Measurements from ENCODE around the gene S100A8.
"Not testable (repeated sequence)": the region's sequence is repeated elsewhere in the genome, so short reads cannot be mapped to it uniquely, and the experiment has no call there.

Gene S100A8

DNA sequence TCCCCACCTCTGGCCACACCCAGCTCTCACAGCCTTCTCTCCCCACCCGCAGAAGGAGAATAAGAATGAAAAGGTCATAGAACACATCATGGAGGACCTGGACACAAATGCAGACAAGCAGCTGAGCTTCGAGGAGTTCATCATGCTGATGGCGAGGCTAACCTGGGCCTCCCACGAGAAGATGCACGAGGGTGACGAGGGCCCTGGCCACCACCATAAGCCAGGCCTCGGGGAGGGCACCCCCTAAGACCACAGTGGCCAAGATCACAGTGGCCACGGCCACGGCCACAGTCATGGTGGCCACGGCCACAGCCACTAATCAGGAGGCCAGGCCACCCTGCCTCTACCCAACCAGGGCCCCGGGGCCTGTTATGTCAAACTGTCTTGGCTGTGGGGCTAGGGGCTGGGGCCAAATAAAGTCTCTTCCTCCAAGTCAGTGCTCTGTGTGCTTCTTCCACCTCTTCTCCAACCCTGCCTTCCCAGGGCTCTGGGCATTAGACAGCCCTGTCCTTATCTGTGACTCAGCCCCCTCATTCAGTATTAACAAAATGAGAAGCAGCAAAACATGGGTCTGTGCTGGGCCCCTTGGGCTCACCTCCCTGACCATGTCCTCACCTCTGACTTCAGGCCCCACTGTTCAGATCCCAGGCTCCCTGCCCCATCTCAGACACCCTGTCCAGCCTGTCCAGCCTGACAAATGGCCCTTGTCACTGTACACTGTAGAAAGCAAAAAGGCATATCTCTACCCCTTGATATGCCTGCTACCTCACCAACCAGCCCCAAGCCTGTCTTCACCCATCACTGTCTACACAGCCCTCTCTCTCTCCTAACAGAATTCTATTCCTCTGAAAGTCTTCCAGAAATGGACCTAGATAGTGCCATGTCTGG, 30.0 kb downstream of the S100A8 start:
- DNase-seq = no peak

DNA sequence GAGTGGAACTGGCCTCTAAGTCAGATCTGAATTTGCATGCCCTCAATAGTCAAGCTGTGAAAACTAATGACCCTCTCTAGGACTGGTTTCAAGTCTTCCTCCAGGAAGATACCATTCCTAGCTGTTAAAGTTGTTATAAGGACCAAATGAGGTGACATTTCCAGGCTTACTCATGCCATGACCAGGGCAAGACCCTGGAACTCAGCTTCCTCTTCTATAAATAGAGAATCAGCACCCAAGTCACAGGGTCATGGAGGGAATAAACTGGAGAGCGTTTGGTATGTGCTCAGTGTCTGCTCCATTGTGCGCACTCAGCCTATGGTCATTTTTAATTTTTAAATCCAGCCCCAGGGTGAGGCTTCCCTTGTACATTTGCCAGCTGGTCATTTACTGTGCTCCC, 30.7 kb downstream of the S100A8 start:
- DNase-seq = no peak

DNA sequence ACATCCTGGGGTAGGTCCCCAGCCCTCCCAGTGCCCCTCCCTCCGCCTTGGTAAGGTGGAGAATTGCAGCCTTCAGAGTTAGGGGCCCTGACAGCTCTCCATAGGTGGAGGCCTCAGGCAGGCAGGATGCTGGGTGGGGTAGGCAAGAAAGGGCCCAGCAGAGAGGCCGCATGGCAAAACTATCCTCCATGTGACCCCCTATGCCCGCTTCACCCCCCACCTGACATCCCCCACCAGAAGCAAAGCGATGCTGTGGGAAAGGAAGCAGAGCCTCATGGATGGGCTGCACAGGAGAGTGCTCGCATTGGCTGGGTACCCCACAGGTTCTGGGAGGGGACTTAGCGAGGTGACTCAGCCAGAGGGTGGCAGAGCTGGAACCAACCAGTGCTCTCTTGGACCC, 31.6 kb downstream of the S100A8 start:
- DNase-seq = no peak

DNA sequence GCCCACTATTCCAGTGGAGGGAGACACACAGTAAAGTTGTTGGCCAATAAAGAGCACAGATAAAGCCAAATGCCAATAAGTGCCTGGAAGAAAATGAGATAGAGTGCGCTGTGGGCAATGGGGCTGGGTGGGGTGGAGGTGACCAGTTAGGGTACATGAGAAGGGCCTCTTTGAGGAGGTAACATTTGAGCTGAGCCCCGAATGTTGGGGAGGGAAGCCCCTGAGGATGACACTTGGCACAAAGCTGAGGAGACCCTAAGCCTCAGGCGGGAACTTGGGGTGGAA, 32.2 kb downstream of the S100A8 start:
- DNase-seq = no peak

DNA sequence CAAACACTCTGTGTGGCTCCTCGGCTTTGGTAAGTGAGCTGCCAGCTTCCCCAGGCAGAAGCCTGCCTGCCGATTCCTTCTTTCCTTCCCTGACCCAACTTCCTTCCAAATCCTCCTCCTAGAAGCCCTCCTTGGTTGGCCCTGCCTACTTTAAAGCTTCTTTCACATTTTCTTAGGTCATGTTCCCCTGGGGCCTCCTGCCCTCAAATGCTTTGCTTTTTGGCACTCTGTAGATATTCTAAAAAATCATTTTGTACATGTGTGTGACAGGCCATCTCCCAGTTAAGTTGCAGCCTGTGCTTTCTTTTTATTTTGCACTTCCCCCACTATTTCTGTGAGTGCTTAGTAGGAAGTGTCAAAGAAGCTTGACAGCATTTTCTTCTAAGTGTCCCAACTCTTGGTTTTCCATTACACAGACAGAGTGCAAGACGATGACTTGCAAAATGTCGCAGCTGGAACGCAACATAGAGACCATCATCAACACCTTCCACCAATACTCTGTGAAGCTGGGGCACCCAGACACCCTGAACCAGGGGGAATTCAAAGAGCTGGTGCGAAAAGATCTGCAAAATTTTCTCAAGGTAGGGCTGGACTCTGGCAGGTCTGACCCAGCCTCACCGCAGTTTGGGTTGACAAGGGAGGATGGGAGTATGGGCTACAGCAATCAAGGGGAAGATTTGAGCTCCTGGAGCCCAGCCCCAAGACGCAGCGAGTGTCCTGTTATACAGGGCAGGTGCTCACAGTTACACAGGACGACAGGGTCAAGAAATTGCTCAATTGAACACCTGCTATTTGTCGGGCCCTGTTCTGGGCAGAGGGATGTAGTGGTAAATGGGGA, 32.8 kb downstream of the S100A8 start, which contains the start of gene S100A9:
TSS of gene S100A9 (plus strand) at position 2 of the 838 bp plus-strand sequence. CDS start at position 432, 430 bp downstream.
- no peak for DNase-seq

DNA sequence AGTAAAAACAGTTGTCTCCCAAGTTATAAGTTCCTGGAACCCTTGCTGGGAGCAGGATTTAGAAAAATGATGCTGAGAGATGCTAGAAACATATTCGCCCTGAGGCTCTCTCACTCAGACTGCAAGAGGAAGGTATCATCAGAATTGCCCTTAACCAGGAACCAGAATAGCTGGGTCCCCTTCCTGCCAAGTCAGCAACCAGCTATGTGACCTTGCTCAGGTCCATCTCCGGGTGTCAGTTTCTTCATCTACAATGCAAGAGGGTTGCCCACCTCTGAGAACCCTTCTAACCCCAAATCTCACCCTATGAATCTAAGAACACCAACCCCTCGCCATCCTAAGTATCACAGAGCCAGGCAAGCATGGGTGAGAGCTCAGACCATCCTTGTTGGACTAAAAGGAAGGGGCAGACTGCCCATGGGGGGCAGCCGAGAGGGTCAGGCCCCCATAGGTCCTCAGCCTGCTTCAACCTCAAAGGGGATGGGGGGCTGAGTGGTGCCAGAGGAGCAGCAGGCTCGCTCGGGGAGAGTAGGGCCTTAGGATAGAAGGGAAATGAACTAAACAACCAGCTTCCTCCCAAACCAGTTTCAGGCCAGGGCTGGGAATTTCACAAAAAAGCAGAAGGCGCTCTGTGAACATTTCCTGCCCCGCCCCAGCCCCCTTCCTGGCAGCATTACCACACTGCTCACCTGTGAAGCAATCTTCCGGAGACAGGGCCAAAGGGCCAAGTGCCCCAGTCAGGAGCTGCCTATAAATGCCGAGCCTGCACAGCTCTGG, 33.6 kb downstream of the S100A8 start:
- no peak for DNase-seq

GRCh38 chr1:153356392-153357075, 34.3 kb downstream of the S100A8 start:
- DNase-seq = no peak

- DNase-seq = no peak
Observed at GRCh38 chr1:153355445-153356071, 35.3 kb downstream of the S100A8 start.

GRCh38 chr1:153354515-153355193, 36.2 kb downstream of the S100A8 start:
- DNase-seq = no peak

DNA sequence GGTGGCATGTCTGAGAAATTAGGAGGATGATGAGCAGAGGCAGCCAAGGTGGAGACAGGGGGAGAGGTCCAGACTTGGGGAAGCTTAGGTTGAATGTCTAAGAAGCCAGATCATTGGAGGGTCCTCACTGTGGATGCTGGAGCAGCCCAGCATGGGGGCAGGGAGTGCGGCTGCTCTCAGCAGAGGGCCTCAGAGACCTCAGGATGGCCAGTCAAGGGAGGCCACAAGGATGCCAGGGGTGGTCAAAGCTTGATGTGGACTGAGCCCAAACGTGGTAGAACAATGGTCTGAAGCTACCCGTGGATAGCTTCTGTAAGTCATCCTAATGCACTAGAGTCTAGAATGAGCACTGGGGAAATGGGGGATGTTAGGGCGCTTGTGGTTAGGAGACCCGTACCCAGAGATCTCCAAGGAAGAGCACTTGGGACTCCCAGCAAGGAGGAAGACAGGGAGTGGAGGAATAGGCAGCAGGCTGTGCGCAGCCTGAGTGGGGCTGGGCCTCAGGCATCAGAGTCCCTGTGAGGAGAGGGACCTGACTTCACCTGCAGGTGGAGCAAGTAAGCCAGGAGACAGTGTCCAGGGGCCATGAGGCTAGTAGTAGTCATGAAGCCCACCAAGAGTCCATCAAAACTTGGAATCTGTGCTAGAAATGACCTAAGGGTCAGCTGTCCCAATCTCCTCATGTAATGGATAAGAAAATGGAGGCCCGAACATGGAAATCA, 37.5 kb downstream of the S100A8 start:
- DNase-seq = no peak

DNA sequence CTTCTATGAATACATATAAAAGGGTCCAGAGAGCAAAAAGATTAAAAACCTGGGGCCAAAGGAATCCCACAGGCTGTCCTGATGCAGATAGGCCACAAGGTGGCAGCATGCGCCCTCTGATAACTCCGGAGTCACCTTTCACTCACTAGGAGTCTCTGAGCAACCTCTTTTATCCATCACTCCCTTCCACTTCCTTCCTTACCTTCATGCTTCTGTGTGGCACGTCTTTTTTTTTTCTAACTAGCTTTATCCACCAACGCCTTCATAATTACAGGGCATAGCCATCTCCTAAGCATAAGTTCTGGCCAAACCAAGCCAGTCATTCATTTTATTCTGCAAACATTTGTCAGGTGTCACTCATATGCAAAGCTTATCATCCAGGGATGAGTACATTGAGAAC, 38.4 kb downstream of the S100A8 start:
- DNase-seq = peak in 3 of 4 experiments; percentile 7 to 33 (median 12)

GRCh38 chr1:153350321-153350957, 40.4 kb downstream of the S100A8 start:
- DNase-seq = no peak

- DNase-seq = no peak
Observed at GRCh38 chr1:153349363-153350320, 41.2 kb downstream of the S100A8 start.

- no peak for DNase-seq
Observed at GRCh38 chr1:153348511-153349362, 42.1 kb downstream of the S100A8 start, which contains the start of gene PGLYRP4. Gene PGLYRP4 (minus strand): TSS chr1:153348841. CDS start chr1:153347932, 909 bp downstream.

- no peak for DNase-seq
Observed at GRCh38 chr1:153347856-153348255, 43.0 kb downstream of the S100A8 start.

GRCh38 chr1:153347049-153347448, 43.8 kb downstream of the S100A8 start:
- not testable (repeated sequence) for DNase-seq

- no peak for DNase-seq
Observed at GRCh38 chr1:153346077-153346723, 44.7 kb downstream of the S100A8 start.

Measured in activated CD4-positive, CD25-positive, alpha-beta regulatory T cell (primary cell).